GM19372 (cell line): ENCODE results near the gene CPVL.

Experiments
- ATAC-seq: cut with Tn5 transposase; IDR thresholded peaks from one replicate; pipeline ENCODE4 v1.9.1; 2021; ENCODE audit warnings: mild to moderate bottlenecking, low read depth, moderate library complexity; ENCODE audit not compliant: unreplicated experiment

CPVL gene

DNA sequence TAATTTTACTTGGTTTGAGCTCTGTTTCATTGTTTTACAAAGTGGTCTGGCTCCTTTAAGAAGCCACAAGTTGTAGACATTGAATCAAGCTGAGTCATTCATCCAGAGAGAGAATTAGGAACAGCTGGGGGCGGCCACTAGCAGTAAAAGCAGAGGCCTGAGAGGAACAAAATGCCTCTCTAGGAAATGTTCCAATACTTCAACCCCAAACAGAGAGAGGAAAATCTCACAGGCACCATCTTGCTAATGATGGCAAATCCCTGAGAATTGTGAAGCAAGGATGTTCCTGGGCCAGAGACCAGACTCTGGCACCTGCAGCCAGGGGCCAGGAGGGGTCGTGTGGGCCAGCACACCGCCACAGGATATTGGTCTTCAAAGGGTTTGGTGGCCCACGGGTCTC lies 161.7 kb downstream of the CPVL start:
- ATAC-seq = no peak

- ATAC-seq = no peak
Measured at GRCh38 chr7:28984217-28984616, 162.1 kb downstream of the CPVL start.

GRCh38 chr7:28983396-28984190 lies 162.7 kb downstream of the CPVL start:
- no peak for ATAC-seq

DNA sequence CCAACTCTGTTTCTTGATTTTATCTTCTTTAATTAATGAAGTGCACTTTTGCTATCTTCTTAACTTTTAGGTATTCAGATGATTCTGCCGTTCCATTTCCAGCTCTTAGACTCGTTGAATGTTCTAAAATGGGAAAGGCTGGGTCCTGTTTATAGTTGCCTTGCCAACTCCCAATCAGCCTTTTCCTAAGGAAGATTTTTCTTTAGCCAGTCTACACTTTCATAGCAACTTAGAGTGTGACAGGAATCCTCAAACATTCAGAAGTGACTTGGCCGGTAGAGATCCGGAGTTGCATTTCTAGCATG lies 165.2 kb downstream of the CPVL start:
- ATAC-seq = no peak

DNA sequence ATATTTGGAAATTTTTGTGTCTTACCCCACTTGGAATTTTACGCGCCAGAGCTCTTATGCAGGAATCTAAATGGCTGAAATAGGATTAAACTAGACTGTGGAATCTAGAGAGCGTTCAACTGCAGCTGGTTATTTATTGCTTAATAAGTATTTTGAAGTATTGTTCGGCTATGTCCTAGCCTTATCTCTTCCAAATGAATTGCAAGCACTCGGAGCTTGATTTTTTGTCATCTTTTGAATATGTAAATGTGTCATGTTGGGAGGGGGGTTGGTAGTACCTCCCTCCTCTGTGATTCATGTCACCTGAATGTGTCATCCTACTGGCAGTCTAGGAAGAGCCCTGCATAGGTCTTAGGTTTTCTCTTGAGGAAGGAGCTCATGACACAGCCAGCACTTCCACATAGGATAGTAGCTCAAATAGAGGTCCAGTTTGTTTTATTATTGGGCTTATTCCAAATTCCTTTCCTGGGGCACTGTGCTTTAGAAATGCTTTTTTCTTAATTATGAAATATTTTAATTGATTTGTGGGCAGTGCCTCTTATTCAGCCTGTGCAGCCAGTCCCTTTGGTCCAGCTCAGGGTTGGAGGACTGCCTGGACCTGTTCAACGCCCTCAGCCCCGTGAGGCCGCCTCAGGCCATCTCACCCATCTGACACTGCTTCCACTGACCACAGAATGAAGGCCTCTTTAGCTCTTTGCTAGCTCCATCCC lies 165.7 kb downstream of the CPVL start:
- ATAC-seq = no peak

GRCh38 chr7:28979776-28980175 lies 166.6 kb downstream of the CPVL start:
- ATAC-seq = no peak

DNA sequence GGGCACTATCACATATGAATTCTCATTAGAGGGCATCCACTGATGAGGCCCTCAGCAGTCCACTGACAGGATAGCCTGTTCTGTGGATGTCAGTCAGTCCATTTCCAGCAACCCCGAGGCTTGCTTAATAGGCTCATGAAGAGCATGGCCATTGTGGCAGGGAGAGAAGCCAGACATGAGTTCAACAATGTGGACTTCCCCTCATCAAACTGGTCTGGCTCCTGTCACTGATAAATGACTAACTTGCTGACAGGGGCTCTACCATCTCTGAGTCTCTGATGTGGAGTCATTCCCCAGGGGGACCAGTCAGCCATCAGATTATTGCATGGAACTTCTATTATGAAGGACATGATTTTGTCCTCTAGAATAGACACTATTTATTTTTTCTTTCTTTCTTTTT lies 168.5 kb downstream of the CPVL start:
- no peak for ATAC-seq

GRCh38 chr7:28976022-28976421 lies 170.3 kb downstream of the CPVL start:
- ATAC-seq = no peak

DNA sequence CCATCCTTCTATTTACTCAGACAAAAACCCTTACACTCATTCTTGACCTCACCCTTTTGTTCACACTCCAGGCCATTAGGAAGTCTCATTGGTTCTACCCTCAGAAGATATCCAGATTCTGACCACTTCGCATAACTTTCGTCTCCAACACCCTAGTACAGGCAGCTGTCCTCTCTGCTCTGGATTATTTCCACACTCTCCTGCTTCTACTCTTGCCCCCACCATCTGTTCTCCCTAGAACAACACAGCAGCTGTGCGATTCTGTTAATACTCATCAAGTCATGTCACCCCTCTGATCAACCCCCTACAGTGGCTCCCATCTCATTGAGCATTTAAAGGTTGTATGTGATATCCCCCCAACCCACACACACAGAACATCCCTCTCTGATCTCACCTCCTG lies 172.7 kb downstream of the CPVL start:
- ATAC-seq = no peak

- no peak for ATAC-seq
Measured at GRCh38 chr7:28964056-28964455, 182.3 kb downstream of the CPVL start.

GRCh38 chr7:28961972-28962371 lies 184.4 kb downstream of the CPVL start:
- no peak for ATAC-seq

DNA sequence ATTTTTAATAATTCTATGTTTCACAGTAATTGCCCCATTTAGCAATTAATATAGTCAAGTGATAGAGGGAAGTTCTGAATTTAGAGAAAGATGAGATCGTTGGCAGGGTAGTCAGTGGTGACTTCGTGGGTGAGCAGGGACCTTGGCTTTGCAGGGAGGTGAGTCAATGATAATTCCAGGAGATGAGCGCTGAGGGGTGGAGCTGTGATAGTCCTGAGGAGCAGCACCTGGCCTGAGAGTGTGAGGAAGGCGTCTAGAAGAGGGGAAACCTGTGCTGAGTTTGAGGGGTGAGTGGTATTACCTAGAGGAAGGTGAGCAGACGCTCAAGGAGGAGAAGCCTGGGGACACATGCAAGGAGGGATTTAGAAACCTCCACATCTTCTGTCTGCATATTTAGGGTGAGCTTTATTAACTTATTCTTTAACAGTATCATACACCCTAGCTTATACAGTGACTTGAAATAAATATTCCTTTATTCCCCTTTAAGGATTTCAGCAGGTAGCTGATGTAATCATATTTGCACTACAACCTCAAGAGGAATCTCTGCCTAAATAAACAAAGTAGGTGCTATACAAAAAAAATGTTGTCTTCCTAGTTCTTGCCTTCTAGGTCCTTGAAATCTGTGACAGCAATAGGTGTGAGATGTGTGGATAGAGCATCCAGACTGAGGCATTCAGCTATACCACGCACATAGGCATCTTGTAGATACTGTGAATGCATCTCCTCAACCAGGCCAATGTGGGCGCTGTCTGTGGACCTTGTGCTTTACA lies 186.1 kb downstream of the CPVL start:
- ATAC-seq = no peak

DNA sequence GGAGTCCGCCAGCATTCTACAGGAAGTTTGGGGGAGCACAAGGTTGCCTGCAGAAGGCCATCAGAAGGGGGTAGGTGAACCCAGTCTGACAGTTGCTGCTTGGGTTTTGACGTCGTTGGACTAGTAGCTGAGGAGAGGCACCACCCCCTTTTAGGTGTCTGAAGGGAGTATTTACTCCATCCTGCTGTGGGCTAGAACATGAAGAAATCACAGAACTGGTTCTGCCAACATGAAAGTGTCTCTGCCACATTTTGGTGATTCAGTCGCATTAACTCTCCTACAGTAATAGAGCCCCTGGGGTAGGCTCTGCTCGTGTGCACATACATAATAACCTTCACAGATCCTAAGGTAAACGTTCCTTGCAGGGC lies 187.4 kb downstream of the CPVL start:
- no peak for ATAC-seq

- ATAC-seq = no peak
Measured at GRCh38 chr7:28958235-28958979, 187.9 kb downstream of the CPVL start, which contains the start of gene TRIL. Gene TRIL (minus strand): TSS chr7:28958330. CDS start chr7:28958046, 284 bp downstream.

- no peak for ATAC-seq
Measured at GRCh38 chr7:28957751-28958234, 188.5 kb downstream of the CPVL start.

DNA sequence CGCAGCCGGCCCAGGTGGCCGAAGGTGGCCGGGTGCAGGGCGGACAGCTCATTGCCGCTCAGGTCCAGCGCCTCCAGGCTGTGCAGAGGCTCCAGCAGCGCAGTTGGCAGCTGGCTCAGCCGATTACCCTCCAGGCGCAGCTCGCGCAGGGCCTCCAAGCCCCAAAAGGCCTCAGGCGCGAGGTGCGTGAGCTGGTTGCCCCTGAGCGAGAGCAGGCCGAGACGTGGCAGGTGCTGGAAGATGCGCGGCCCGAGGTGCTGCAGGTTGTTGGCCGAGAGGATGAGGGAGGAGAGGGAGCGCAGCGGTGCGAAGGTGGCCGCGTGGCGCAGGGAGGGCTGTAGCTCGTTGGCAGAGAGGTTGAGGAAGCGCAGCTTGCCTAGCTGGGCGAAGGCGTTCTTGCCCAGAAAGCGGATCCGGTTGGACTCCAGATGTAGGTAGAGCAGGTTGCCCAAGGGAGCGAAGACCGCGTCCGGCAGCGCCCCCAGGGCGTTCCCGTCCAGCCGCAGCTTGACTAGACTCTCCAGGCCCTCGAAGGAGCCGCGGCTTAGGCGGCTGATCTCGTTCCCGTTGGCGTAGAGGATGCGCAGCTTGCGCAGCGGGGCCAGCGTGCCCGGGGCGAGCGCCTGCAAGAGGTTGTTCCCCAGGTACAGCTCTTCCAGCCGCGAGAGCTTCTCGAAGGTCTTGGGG lies 189.1 kb downstream of the CPVL start:
- no peak for ATAC-seq

DNA sequence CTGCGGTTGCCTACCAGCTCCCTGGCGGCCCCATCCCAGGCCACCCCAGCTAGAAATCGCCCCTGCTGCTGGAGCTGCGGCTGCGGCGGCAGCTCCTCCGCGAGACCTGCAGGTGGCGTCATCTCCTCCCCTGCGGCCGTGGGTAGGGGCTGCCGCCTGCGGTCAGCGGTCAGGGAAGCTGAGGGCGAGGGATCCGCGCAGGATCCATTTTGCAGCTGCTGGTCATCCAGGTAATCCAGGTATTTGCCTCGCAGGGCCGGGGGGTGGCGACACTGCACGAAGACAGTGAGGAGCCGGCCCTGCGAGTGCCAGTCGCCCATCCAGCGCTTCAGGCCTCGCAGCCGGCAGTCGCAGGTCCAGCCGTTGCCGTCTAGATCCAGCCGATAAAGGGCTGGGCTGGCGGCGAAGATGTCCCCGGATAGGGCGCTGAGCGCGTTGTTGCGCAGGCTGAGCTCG lies 189.7 kb downstream of the CPVL start:
- no peak for ATAC-seq

GRCh38 chr7:28955718-28956607 lies 190.4 kb downstream of the CPVL start:
- no peak for ATAC-seq

DNA sequence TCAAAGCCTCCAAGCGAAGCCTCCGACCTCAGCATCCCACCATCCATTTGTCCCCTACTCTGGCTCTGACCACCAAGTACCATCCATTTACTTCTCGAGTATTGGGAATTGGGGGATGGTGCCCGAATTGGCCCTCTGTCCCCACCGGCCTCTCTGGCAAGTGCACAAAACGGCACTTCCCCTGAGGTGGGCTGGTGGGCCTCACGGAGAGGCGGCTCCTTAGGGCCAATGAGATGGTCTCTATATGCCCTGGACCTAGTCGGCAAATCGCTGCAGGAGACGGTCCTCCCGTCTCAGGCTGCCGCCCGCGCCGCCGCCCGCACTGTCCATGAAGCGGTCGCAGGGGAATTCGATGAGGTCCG lies 191.0 kb downstream of the CPVL start:
- ATAC-seq = no peak
